ENCODE measurements around the gene ZYX.
A peak's percentile ranks its signal among the peaks of the same experiment; 100 is the strongest.

ZYX gene, protein sequence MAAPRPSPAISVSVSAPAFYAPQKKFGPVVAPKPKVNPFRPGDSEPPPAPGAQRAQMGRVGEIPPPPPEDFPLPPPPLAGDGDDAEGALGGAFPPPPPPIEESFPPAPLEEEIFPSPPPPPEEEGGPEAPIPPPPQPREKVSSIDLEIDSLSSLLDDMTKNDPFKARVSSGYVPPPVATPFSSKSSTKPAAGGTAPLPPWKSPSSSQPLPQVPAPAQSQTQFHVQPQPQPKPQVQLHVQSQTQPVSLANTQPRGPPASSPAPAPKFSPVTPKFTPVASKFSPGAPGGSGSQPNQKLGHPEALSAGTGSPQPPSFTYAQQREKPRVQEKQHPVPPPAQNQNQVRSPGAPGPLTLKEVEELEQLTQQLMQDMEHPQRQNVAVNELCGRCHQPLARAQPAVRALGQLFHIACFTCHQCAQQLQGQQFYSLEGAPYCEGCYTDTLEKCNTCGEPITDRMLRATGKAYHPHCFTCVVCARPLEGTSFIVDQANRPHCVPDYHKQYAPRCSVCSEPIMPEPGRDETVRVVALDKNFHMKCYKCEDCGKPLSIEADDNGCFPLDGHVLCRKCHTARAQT

DNA sequence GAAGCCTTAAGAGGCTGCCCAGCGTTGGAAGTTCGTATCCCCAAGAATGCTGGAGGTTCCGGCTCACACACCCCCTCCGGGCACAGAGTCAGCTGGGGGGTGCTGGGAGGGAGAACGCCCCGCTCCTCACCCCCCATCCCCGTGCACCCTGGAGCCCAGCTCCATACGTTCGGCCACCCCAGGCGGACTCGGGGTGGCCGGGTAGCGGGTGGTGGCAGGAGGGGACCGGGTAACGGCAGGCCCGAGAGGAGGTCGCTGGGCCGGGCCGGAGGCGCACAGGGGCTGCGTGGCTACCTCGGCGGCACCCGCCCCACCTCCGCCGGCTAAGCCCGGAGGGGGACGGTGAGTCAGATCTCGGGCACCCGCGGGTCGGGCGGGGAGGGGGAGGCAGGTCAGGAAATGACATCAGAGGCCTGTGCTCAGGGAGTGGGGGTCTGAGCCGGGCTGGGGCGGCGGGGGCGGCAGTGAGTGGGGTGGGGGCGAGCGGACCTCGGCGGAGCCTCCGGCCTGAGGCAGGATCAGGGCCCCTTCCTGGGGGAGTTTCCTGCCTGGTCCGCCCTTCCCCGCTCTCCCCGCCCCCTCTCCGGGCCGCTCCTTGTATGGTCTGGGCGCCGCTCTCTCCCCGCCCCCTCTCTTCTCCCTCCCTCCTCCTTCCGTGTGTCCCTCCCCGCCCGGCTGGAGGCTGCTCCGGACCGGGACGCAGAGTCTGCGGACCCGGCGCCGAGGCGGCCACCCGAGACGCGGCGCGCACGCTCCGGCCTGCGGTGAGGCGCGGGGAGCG lies at the start of gene ZYX:
Gene ZYX, plus strand, starts transcription at position 700 of the 781 bp plus-strand sequence. CDS start 227 bp downstream, outside the sequence.
- ATAC-seq, result peak; percentile 82 to 83

DNA sequence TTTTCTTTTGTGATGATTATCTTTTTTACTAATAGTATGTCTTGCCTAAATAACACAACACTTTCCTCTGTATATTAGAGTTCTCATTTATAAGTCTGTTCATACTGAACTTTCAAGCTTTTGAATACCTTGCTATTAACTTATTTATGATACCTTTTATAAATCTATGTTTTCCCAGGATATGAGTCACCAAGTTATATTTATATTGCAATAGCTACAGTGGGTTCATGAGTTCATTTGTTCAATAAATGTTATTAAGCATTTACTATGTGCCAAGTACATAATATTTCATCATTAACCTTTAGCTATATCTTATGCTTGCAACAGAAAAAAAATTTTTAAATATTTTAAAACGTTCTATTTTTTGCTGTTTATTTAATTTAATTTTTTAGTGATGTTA lies 46.9 kb upstream of the ZYX start:
- ATAC-seq, result no peak

DNA sequence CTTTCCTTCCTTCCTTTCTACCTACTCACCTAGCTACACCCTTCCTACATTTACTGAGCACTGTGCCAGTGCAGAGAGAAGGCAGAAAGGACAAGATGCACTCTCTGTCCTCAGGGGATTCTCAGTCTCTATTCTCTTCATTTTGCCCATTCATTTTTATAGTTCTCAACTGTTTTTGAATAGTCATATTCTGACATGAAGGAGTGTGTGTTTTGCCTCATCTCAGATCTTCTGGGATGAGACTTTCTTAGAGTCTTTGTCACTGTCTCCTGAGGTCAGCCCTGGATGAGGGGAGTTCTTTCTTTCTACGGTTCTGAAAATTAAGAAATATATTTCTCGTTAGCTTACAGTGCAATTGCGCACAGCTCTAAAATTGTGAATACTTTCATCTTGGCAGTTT lies 43.9 kb upstream of the ZYX start:
- ATAC-seq, result no peak

DNA sequence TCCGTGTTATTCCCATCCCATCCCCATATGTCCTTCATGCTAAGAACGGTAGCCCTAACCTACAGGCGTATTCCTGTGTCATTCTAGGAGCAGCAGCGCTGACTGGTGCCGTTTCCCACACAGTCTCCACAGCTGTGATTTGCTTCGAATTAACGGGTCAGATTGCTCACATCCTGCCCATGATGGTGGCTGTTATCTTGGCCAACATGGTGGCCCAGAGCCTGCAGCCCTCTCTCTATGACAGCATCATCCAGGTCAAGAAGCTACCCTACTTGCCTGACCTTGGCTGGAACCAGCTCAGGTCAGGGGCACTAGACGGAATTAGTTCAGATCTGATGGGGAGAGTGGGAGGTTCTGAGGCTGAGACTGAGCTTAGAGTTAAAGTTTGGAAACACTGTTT lies 39.3 kb upstream of the ZYX start:
- ATAC-seq, result no peak

DNA sequence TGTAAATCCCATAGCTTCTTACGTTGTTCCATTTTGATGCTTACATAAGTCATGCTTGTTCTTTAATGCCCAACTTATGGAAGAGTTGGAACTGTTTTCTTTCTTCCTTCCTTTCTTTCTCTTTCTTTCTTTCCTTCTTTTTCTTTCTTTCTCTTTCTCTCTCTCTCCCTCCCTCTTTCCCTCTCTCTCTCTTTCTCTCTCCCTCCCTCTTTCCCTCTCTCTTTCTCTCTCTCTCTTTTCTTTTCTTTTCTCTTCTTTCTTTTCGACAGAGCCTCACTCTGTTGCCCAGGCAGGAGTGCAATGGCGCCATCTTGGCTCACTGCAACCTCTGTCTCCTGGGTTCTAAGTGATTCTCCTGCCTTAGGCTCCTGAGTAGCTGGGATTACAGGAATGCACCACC lies 37.5 kb upstream of the ZYX start:
- ATAC-seq, result no peak

DNA sequence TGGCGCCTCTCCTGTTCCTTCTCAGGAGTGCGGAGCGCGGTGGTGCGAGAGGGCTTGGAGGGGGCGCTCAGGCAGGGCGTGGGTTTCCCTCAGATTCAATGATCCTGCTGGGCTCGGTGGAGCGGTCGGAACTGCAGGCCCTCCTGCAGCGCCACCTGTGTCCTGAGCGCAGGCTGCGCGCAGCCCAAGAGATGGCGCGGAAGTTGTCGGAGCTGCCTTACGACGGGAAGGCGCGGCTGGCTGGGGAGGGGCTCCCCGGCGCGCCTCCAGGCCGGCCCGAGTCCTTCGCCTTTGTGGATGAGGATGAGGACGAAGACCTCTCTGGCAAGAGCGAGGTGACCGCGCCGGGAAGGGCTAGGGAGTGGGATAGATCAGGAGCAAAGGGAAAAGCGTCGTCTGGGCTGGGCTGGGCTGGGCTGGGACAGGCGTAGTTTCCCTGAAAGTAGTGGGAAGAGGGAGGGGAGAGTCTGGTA lies 35.7 kb upstream of the ZYX start:
- peak; percentile 95 to 99 for ATAC-seq

DNA sequence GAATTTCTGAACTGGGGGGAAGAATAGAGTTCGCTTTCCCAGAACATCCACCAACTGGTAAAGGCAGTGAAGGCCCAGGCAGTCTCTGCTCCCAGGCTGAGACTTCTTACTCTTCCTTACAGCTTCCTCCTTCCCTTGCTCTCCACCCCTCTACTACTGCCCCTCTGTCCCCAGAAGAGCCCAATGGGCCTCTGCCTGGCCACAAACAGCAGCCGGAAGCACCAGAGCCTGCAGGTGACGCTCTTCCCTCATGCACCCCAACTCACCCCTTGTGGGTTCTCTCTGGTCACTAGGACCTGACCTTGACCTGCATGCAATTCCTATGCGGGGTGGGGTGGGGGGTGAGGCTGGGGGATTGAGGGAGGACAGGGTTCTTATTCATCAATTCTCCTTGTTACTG lies 35.1 kb upstream of the ZYX start:
- no peak for ATAC-seq

DNA sequence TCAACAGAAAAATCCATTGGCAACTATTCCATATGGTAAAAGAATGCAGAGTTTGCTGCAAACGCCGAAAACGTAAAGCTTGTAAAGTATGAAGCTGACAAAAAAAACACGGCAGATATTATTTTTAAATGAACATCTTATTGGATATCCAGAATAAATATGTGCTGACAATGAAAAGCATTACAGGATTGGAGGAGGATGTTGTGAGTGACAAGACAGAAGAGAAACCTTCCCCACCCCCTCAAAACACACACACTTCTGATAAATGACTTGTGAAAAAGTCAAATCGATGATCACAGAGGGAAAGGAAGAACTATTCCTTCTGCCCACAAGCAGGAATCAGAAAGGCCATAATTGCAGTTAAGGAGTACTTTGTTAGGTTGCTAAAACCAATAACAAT lies 33.2 kb upstream of the ZYX start:
- no peak for ATAC-seq

DNA sequence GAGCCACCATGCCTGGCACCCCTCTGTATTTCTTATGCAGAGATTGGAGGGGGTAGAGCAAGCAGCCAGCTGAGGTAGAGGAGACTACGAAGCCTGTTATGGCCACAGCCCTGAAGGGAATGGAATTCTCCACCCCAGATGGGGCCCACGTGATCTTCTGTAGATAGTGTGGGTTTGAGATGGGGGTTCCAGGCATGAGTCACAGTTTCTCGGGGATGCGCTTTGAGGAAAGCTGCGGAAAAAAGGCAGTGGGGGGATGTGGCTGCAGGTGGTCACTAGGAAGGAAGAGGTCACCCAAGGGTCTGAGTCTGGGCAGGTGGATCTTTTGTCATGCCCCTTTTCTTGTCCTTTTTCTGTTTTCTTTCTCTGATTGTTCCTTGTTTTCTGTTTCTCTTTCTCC lies 30.1 kb upstream of the ZYX start:
- ATAC-seq, result no peak

DNA sequence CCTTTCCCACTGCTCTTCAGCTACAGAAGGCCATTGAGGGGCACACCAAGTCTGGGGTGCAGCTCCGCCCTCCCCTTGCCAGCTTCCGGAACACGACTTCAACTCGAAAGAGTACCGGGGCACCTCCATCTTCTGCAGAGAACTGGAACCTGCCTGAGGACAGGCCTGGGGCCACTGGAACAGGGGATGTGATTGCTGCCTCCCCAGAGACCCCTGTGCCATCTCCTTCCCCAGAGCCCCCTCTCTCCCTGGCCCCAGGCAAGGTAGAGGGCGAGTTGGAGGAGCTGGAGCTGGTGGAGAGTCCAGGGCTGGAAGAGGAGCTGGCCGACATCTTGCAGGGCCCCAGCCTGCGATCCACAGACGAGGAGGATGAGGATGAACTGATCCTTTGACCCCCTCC lies 29.6 kb upstream of the ZYX start:
- ATAC-seq, result no peak

DNA sequence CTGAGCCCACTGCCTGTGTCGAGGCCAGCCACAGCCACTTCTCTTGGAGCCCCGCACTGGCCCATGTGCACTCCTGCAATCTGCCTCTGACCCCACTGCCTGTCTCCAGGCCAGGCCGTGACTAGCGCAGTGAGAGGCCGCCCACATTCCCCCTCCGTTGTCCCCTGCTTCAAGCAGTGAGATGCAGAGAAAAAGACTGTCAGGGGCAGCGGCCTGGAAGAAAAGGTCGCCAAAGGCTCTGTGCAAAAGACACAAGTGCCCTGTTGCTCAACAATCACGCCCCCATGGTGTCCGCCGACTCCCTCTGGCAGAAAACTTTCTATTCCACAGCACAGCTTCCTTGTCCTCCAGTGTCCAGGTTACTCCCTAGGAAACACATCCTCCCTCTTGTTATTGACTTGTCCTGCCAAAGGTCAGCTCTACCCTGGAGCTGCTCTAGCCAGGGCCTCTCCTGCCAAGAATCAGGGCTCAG lies 28.6 kb upstream of the ZYX start:
- ATAC-seq, result no peak

DNA sequence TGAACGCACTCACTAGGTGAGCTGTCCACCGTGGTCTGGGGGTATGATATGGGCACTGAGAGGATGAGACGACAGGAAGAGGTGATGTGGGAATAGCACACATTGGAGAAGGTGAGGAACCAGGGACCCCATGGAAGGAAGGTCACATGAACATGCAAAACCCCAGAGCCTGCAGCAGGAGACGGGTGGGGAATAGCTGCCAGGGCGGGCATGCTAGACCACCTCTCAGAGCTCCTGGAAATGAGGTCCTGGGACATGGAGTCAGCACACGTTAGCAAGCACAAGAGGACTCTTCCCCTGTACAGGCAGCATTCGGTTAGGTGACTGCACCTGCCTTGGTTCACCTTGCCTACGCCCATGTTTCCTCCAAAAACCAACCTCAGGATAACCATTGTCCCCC lies 26.8 kb upstream of the ZYX start:
- no peak for ATAC-seq

DNA sequence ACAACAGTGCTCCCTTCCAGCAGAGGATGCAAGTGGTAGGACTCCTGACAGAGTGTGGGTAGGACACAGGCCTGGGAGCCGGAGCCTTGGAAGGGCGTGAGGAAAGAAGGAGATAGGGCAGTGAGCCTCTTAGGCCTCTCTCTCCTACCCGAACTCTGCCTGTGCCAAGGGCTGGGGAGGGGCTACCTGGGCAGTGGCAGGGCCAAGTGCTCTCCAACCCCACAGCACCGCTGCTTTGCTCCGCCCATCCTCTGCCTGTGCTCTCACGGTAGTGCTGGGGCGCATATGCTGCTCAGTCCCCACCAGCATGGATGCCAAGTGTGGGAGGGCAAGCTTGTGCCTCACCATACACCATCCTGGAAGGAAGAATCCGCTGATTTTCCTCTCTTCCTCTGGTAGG lies 26.2 kb upstream of the ZYX start:
- no peak for ATAC-seq

DNA sequence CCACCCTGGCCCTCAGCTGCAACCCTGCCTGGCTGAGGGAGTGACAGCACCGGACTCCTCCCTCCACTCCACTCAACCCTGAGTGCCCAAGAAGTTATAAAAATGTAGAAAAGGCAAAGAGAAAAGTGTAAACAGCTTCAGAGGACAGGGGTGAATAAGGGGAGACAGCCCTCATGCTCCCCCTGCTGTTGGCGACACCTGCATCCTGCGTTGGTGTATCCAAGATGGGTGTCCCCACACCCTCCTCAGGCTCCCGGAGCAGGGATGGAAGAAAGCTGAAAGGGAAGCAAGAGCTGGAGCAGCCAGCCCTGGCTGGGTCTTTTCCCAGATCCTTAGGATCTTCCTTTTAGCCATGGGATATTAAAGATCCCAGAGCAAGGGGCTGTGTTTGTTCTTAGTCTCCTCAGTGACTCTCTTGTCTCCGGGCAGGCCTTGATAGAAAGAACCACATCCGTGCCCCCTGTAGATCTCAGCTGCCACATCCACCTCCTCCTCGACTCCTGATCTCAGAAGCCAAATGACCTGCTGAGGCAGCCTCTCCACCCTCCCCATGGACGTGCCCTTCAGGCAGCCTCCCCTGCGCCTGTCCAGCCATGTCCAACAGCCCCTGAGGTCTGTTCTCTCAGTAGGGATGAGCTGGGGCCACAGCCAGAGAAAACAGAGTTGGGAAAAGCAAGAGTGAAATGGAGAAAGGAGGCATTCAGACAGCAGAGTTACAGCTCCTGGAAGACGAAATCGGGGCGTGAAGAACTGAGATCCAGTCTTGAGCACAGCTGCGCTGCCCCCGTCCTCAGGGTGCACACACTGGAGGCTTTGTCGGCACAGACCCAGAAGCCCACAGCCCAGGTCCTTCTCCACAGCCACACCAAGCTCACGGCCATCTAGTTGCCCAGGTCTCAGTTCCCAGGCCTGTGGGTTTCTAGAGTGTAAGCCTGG lies 25.4 kb upstream of the ZYX start:
- no peak for ATAC-seq

DNA sequence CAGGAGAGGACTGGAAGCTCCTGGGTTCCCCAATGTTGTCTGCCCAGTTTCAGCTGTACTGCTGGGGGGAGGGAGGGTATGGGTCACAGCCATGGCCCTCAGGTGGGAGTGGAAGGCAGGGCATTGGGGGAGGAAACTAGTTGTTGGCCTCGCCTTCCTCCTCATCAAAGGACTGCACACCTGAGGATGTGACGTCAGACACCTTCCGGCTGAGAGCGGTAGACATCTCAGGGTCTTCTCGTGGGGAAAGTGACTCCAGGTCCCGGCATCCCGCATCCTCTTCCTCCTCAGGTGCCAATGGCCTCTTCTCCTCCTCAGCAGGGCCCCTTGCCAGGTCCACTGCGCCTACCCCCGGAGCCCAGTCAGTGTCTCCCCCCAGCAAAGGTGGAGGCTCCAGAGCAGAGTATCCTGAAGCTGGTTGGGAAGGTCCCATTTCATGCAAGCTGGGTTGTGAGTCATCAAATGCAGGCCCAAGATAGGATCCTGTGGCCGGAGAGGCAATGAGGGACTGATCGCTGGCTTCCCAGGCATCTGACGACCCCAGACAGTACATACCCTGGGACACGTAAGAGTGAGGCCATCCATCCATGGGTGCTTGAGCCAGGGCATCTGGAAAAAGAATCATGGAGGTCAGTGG lies 24.6 kb upstream of the ZYX start:
- ATAC-seq, result no peak

DNA sequence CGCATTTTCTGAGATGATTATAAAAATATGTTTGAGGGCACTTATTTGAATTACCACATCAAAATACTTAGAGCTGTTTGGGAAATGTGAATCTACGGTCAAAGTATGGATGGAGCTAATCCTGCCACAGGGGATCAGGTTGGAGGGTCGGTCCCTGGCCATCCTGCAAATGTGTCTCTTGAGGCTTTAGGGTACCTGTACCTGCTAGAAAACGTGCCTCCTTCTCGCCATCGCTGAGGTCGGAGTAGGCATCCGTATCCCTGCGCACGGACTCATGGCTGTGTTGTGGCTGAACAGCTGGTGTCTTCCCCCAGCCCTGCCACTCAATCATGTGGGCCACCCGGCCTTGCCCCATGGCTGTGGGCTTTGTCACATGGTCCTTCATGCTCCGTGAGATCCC lies 22.5 kb upstream of the ZYX start:
- no peak for ATAC-seq

DNA sequence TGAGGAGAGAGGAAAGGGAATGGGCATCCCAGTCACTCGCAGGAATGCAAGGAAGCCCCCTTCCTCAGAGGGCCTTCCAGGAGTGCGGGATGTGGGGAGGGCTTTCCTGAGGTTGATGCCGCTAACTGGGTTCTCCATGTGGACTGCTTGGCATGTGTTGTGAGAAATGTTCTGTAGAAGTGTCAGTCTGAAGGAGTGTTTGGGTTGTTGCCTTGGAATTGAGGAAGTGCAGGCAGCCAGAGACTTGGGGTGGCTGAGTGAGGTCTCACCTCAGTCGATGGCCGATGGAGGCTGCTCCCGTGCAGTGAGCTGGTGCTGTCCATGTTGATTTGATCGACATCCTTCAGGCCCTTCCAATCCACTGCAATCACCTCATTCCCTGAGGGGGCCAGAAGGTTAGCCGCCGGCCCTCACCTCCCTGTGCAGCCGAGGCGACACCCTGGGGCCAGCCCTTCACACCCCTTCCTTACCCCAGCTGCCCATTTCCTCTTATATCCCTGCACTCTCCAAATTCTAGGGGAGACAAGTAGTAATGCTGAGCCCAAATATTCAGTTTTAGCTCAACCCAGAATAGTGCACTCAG lies 21.3 kb upstream of the ZYX start:
- no peak for ATAC-seq

DNA sequence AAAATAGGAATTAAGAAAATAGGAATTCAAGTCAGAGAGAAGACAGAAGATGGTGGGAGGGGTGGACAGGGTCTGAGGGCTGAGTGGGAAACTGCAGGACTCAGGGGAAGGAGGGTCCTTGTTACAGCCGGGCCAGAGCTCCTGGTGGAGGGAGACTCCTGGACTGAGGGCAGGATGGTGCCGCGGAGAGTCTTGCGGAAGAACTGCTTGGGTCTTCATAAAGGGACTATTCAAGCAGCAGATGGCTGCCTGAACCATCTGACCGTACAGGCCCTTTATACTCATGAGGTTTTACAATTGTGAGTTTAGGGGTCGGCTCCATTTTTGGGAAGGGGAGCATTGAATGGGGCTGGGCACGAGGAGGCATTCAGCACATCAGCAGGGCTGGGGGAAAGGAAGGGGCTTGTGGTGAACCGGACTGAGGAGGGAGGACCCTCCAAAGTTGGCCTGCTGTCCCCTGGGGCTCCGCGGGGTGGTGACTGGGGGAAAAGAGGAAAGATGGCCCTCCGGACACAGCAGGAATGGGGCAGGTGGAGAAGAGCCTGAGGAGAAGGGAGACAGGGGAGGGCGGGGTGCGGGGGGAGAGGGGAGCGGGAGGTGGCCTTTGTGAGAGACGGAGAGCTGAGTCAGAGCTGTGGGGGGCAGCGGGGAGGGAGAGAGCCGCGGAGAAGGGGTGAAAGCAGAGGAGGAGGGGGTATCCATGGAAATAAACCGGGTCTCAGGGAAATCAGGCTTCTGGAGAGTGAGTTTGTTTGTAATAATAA lies 20.2 kb upstream of the ZYX start:
- ATAC-seq, result no peak

DNA sequence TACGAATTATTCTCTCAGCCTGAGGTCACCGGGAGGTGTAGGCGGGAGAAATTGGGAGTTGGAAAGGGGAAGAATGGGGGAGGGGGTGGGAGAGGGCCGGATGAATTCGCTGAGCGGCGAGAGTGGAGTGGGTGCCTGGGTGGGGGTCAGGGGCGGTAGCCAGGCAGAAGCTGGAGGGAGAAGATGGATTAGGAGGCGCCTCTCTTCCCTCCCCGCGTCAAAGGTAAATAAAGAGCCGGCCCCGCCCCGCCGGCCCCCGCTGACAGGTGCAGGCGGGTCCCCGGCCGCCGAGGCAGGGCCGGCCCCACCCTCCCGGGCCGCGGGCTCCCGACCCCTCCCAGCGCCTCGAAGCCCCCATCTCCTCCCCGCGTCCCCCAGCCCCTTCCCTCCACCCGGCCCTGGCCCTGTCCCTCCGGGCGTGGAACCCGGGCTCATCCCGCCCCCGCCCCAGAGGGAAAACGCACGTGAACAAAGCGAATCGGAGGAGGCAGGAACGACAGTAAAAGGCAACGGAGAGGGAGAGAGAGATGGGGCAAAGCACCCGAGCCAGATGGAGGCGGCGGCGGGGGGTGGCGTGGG lies 19.5 kb upstream of the ZYX start:
- peak; percentile 4 to 10 for ATAC-seq
